Left ventricle myocardium inferior (tissue), 1 donor: ENCODE results near the gene NUP62CL. TPM values are rescaled to one million over a fixed set of nuclear protein-coding genes. Genes with fewer than 3 reads are reported as not detected.

ENCODE experiments used
- DNase-seq: peaks from one replicate; pipeline ENCODE4 v3.0.0-alpha.2; 2020
- H3K27ac ChIP-seq: fragments of 200-600 bp; replicated peaks from 2 replicates; pipeline ENCODE4 v1.8.0; 2021
- H3K27me3 ChIP-seq: fragments of 200-600 bp; 2 replicates; pipeline ENCODE4 v1.8.0; 2021; ENCODE audit warnings: low read depth
- H3K36me3 ChIP-seq: fragments of 200-600 bp; 2 replicates; pipeline ENCODE4 v1.8.0; 2021
- H3K4me1 ChIP-seq: fragments of 200-600 bp; 2 replicates; pipeline ENCODE4 v1.8.0; 2021
- H3K4me3 ChIP-seq: fragments of 200-600 bp; 2 replicates; pipeline ENCODE4 v1.8.0; 2021; ENCODE audit warnings: mild to moderate bottlenecking, moderate library complexity
- H3K9me3 ChIP-seq: fragments of 200-600 bp; replicated peaks from 2 replicates; pipeline ENCODE4 v1.8.0; 2021
- intact Hi-C: fragments of 100-400 bp; cut with micrococcal nuclease; formaldehyde crosslinking; loops from one replicate; pipeline ENCODE4 v1.11.0; 2022
- long read RNA-seq: library from polyadenylated mRNA; unstranded; transcript quantifications from one replicate; pipeline ENCODE4 v2.0.0, GENCODE V29; 2021
- total RNA-seq: library from RNA; stranded (reverse); fragmentation: NEBNext Ultra II Directional; extraction: Animal tissue kit (Norgen Biotek cat#: 25700); gene quantifications from one replicate; pipeline ENCODE4 v1.2.1, GENCODE V29; 2021
- TF ChIP-seq, protein P1 (sequence below): fragments of 200-600 bp; IDR thresholded peaks from 2 replicates; pipeline ENCODE4 v1.8.0; 2021; ENCODE audit warnings: antibody characterized with exemption, mild to moderate bottlenecking, borderline replicate concordance
- donor health status: DM: no; HTN: yes; CAD: no; lungs with severe emphysema.

The NUP62CL gene, protein sequence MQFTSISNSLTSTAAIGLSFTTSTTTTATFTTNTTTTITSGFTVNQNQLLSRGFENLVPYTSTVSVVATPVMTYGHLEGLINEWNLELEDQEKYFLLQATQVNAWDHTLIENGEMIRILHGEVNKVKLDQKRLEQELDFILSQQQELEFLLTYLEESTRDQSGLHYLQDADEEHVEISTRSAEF
- 1.1 TPM for total RNA-seq
- long read RNA-seq, partial matches to known transcripts: 1 of 2 reads
- long read RNA-seq, other reads (novel, unspliced or antisense): 1 of 2 reads

DNA sequence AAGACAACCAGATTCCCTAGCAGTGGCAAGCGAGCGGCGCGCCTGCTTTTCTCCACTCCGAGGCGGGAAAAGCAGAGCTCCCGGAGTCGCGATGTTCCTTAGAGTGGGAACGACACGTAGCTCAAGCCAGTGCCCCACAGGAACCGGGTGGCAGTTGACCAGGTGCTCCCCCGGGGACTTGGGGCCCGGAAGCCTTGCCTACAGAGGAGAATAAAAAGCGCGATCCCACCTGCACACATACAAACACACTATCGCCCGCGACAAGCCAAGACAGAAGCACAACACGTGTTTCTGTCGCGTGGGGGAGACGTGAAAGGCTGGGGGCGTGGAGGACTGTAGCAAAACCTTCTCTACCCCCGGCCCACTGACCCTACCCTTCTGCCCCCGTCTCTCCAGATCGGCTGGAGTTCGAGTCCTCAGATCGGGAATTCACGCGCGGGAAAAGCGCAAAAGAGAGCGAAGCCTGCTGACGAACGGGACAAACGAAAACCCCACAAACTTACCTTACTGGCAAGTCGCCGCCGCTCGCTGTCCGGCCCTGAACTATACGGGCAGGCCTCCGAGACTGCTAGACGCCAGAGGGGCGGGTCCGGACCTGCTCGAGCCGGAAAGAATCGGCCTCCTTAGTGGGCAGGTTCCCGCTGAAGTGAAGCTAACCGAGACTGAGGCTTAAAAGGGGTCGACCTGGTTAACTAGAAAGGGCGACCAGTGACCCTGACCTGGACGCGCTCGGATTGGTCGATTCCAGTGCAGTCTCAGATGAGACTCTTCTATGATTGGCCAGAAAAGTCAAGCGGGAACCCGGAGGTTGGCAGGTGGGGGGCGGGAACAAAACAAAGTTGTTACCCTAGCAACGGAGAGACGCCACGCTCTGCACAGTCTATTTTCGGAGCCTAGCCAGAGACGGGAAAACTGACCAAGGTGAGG lies at the start of gene NUP62CL, which contains the start of gene DNAAF6:
Gene NUP62CL, minus strand, starts transcription at position 664 of the 927 bp plus-strand sequence. CDS start 31,287 bp downstream, outside the sequence.
Gene DNAAF6, plus strand, starts transcription at position 842 of the 927 bp plus-strand sequence. CDS start 6,265 bp downstream, outside the sequence.
- Histone ChIP-seq H3K4me3 (peak within 1 kb of the TSS; percentile 65), H3K36me3 (no peaks in the 10 kb centered on the region), H3K27ac (no peak within 1 kb of the TSS), H3K4me1 (no peaks in the 10 kb centered on the region), H3K27me3 (peaks cover 4% of the 10 kb centered on the region), H3K9me3 (no peaks in the 10 kb centered on the region)
- peak; percentile 36 for DNase-seq
- TF ChIP-seq, protein P1, sequence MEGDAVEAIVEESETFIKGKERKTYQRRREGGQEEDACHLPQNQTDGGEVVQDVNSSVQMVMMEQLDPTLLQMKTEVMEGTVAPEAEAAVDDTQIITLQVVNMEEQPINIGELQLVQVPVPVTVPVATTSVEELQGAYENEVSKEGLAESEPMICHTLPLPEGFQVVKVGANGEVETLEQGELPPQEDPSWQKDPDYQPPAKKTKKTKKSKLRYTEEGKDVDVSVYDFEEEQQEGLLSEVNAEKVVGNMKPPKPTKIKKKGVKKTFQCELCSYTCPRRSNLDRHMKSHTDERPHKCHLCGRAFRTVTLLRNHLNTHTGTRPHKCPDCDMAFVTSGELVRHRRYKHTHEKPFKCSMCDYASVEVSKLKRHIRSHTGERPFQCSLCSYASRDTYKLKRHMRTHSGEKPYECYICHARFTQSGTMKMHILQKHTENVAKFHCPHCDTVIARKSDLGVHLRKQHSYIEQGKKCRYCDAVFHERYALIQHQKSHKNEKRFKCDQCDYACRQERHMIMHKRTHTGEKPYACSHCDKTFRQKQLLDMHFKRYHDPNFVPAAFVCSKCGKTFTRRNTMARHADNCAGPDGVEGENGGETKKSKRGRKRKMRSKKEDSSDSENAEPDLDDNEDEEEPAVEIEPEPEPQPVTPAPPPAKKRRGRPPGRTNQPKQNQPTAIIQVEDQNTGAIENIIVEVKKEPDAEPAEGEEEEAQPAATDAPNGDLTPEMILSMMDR: no peak
- intact Hi-C loops: no loop called here

DNA sequence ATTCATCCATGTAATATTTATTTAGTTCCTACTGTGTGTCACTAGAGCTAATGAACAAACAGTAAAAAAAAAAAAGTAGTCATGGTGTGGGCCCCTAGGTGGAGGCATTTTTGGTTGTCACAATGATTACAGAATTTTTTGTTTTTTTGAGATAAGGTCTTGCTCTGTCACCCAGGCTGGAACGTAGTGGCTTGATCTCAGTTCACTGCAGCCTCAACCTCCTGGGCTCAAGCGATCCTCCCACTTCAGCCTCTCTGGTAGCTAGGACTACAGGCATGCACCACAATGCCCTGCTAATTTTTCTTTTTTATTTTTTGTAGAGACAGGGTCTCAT lies 22.2 kb upstream of the NUP62CL start:
- intact Hi-C loops: no loop called here
- Histone ChIP-seq H3K9me3 (no peaks in the 10 kb centered on the region), H3K4me1 (no peaks in the 10 kb centered on the region), H3K27me3 (no peaks in the 10 kb centered on the region), H3K27ac (no peak overlapping the region), H3K36me3 (no peaks in the 10 kb centered on the region), H3K4me3 (no peak overlapping the region)
- no peak for DNase-seq
- TF ChIP-seq, protein P1: no peak

DNA sequence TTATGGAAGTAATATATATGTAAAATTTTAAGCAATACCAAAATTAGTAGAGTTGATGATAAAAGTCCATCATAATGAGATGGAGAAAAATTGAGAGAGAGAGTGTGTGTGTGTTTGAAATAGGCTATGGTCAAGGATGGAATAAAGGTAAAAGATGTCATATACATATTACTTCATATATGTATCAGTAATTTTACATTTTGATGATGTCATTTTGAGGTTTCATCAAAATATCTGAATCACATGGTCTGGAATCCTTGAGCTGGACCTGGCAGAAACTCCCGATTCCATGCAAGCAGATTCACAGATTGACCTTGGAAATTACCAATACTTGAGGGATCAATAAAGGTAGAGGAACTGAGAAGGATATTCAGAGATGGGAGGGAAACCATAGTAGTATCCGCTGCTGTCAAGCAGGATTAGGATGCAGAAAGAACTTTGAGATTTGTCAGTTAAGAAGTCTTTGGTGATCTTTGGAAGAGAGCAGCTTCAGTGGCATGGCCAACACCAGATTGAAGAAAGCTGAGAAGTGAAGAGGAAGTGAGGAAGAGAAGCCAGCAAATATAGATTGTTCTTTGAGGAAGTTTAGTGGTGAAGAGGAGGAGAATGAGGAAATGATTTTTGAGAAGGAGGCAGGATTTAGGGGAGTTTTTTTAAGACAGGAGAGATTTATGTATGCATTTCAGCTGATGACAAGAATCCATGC lies 21.7 kb upstream of the NUP62CL start:
- intact Hi-C loops: no loop called here
- H3K4me3 ChIP-seq: no peak overlapping the region

DNA sequence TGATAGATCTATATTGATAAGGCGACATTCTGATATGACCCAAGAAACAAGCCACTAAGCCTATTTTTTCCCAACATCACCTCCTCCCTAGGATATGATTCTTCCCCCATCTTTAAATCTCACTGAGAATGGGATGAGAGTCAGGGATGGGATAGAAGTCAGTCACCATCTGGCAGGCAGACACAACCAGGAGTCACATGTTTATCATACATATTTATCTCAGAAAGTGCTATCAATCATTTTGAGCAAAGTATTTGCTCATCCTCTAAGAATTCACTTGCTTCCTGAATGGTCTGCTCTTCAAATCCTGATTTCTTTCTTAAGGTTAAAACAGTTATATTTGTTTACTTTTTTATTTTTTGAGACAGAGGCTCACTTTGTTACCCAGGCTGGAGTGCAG lies 20.5 kb upstream of the NUP62CL start:
- Histone ChIP-seq H3K27ac (no peak overlapping the region), H3K27me3 (no peaks in the 10 kb centered on the region), H3K9me3 (no peaks in the 10 kb centered on the region), H3K4me1 (no peaks in the 10 kb centered on the region), H3K36me3 (no peaks in the 10 kb centered on the region), H3K4me3 (no peak overlapping the region)
- TF ChIP-seq, protein P1: no peak
- no peak for DNase-seq
- intact Hi-C loops: no loop called here

More for the DNA sequence above, 21.7 kb upstream of the NUP62CL start:
- Histone ChIP-seq H3K27me3 (no peaks in the 10 kb centered on the region), H3K9me3 (no peaks in the 10 kb centered on the region), H3K4me1 (no peaks in the 10 kb centered on the region), H3K27ac (no peak overlapping the region), H3K36me3 (no peaks in the 10 kb centered on the region)
- no peak for DNase-seq
- TF ChIP-seq, protein P1: no peak

DNA sequence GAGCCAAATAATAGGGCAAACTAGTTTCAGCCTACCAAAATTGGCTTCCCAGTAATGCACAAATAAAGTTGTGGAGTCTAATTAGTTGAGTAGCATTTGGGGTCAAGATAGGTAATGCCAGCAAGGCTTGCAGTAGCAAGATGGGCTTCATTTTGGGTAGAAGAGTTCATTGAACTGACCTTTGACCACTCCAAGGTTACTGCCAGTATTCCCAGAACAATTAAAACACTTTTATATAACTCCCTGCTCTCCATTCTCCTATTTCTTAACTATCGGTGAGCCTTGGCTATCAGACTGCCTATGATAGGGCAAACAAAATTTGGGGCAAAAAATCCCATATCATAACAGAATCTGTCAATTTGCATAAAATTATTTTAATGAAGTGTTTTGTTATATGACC lies 7.2 kb upstream of the NUP62CL start:
- no peaks in the 10 kb centered on the region for H3K4me1 ChIP-seq
- H3K27ac ChIP-seq: no peak overlapping the region
- no peak overlapping the region for H3K4me3 ChIP-seq
- peaks cover 7% of the 10 kb centered on the region for H3K27me3 ChIP-seq
- DNase-seq: no peak
- TF ChIP-seq, protein P1: no peak
- no peaks in the 10 kb centered on the region for H3K36me3 ChIP-seq
- H3K9me3 ChIP-seq: no peaks in the 10 kb centered on the region
- intact Hi-C loops: no loop called here
